GM23248 (cell line): ENCODE results near the gene TMEM131L. TPM values are rescaled to one million over a fixed set of nuclear protein-coding genes. Genes with fewer than 3 reads are reported as not detected.
A peak's percentile ranks its signal among the peaks of the same experiment; 100 is the strongest.

Experiments used
- DNase-seq: peaks from one replicate; pipeline ENCODE4 v3.0.0-alpha.2; 2015
- H2AFZ ChIP-seq: fragments of 200-600 bp; sonication (generic); 2 replicates; pipeline ENCODE4 v1.6.1; 2016; ENCODE audit warnings: antibody characterized with exemption
- H3F3A ChIP-seq: fragments of 200-600 bp; sonication (generic); 2 replicates; pipeline ENCODE4 v1.6.1; 2016; ENCODE audit warnings: mild to moderate bottlenecking, antibody characterized with exemption, mixed run types; ENCODE audit not compliant: insufficient read depth
- H3K27ac ChIP-seq: fragments of 200-600 bp; sonication (generic); 2 replicates; pipeline ENCODE4 v1.5.1; 2016; ENCODE audit warnings: mild to moderate bottlenecking
- H3K27me3 ChIP-seq: fragments of 200-600 bp; sonication (generic); replicated peaks from 2 replicates; pipeline ENCODE4 v1.6.1; 2016; ENCODE audit warnings: mild to moderate bottlenecking; ENCODE audit not compliant: insufficient read depth
- H3K36me3 ChIP-seq: fragments of 200-600 bp; sonication (generic); 2 replicates; pipeline ENCODE4 v1.6.1; 2016; ENCODE audit warnings: low read depth, mild to moderate bottlenecking
- H3K4me1 ChIP-seq: fragments of 200-600 bp; sonication (generic); 2 replicates; pipeline ENCODE4 v1.6.1; 2016; ENCODE audit warnings: mild to moderate bottlenecking; ENCODE audit not compliant: insufficient read depth
- H3K4me2 ChIP-seq: fragments of 200-600 bp; sonication (generic); one replicate; pipeline ENCODE4 v1.6.1; 2016; ENCODE audit warnings: mild to moderate bottlenecking; ENCODE audit not compliant: unreplicated experiment
- H3K4me3 ChIP-seq: fragments of 200-600 bp; sonication (generic); 2 replicates; pipeline ENCODE4 v1.5.1; 2016; ENCODE audit warnings: mild to moderate bottlenecking
- H3K79me2 ChIP-seq: fragments of 200-600 bp; sonication (generic); 2 replicates; pipeline ENCODE4 v1.6.1; 2016; ENCODE audit warnings: mild to moderate bottlenecking; ENCODE audit not compliant: insufficient read depth
- H3K9ac ChIP-seq: fragments of 200-600 bp; sonication (generic); 2 replicates; pipeline ENCODE4 v1.6.1; 2016; ENCODE audit warnings: mild to moderate bottlenecking
- H3K9me2 ChIP-seq: fragments of 200-600 bp; sonication (generic); 2 replicates; pipeline ENCODE4 v1.6.1; 2016; ENCODE audit warnings: mixed run types, mild to moderate bottlenecking, moderate library complexity; ENCODE audit not compliant: insufficient read depth
- H3K9me3 ChIP-seq: fragments of 200-600 bp; sonication (generic); one replicate; pipeline ENCODE4 v1.6.1; 2017; ENCODE audit warnings: low read depth
- H4K20me1 ChIP-seq: fragments of 200-600 bp; sonication (generic); 2 replicates; pipeline ENCODE4 v1.6.0; 2016; ENCODE audit not compliant: insufficient read depth
- EZH2 ChIP-seq: fragments of 200-600 bp; sonication (generic); IDR thresholded peaks from 2 replicates; pipeline ENCODE4 v1.6.1; 2018; ENCODE audit warnings: antibody characterized with exemption, mild to moderate bottlenecking; ENCODE audit not compliant: insufficient read depth, poor library complexity, severe bottlenecking
- EZH2phosphoT487 ChIP-seq: fragments of 200-600 bp; sonication (generic); IDR thresholded peaks from 2 replicates; pipeline ENCODE4 v1.6.1; 2018; ENCODE audit warnings: antibody characterized with exemption, moderate library complexity, mild to moderate bottlenecking, low read depth; ENCODE audit not compliant: insufficient read depth
- WGBS, 2 experiments: methylation state at CpG; one replicate each; pipeline ENCODE4 v1.1.6; 2015 to 2017; ENCODE audit warnings: low lambda C conversion rate in 2 of 2, low coverage in 1 of 2; ENCODE audit errors: missing lambda C conversion rate in 2 of 2; 5-methylcytosine and 5-hydroxymethylcytosine counted together
- in situ Hi-C: fragments of 300-500 bp; cut with MboI; formaldehyde crosslinking; loops from 2 replicates; pipeline ENCODE4 v1.15.0; 2020
- polyA plus RNA-seq: library from polyadenylated mRNA; unstranded; fragments of >200 nt; fragmentation: Nextera tagmentation; extraction: Ambion mirVana; gene quantifications from 2 replicates; pipeline ENCODE4 v1.2.1, GENCODE V29; 2016
- total RNA-seq: library from RNA; depleted of rRNA; stranded (reverse); fragments of >200 nt; shearing (Covaris generic); gene quantifications from 2 replicates; pipeline ENCODE4 v1.2.3, GENCODE V29; 2014

The TMEM131L gene
- total and polyA plus RNA-seq, 2 experiments from 2014 or later = 8.7 to 11.1 TPM

DNA sequence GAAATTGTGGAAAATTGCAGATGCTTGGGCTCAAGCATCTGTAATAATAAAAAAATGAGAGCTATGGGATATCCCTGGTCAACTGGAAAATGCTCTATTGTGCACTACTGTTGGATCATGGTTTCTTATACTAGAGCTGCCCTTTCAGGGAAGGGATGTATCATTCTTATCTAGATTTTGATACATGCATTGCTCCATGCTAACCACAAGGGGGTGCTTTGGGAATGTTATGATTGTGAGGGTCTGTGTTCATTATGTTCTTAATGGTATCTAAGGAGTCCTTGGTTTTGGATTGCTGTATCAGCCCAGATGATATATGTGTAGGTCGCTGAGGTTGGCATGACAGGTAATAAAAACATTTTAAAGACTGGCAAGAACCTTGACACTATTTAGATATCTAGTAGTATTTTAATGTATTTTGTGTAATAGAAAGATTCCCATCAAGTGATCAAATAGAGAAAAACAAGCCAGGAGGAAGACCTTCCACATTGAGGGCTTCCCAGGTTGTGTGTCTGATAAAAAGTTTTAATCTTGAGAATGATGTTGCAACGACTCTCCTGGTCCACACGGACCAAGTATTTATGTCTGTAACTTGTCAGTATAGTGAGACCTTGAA, 168.7 kb downstream of the TMEM131L start:
- in situ Hi-C loops = no loop called here
- peak; percentile 47 for DNase-seq
- Histone ChIP-seq H3K4me1 (no peaks in the 10 kb centered on the region), H3K4me2 (no peak overlapping the region), H4K20me1 (no peaks in the 10 kb centered on the region), H3K9me2 (no peaks in the 10 kb centered on the region), H3F3A (no peaks in the 10 kb centered on the region), H3K9me3 (no peaks in the 10 kb centered on the region), H3K9ac (no peak overlapping the region), H3K4me3 (no peak overlapping the region), H3K27me3 (no peaks in the 10 kb centered on the region), H2AFZ (no peak overlapping the region), H3K79me2 (no peaks in the 10 kb centered on the region), H3K36me3 (peaks cover 9% of the 10 kb centered on the region; the same call in 1 of the 2 replicates), H3K27ac (no peak overlapping the region)
- no peak for TF ChIP-seq EZH2phosphoT487
- no peak for TF ChIP-seq EZH2
- WGBS, 2 experiments = 65 to 77% methylated on average over 3 of the region's 3 CpGs

- Histone ChIP-seq H3K4me2 (no peak overlapping the region), H3K9ac (no peak overlapping the region), H3K4me3 (no peak overlapping the region), H3K79me2 (no peaks in the 10 kb centered on the region), H4K20me1 (no peaks in the 10 kb centered on the region), H3K27me3 (no peaks in the 10 kb centered on the region), H3F3A (no peaks in the 10 kb centered on the region), H3K27ac (no peak overlapping the region), H3K36me3 (peaks cover 7% of the 10 kb centered on the region; the same call in 1 of the 2 replicates), H2AFZ (no peak overlapping the region), H3K9me2 (no peaks in the 10 kb centered on the region), H3K4me1 (no peaks in the 10 kb centered on the region), H3K9me3 (no peaks in the 10 kb centered on the region)
- DNase-seq = no peak
- in situ Hi-C loops = no loop called here
- 74 to 79% methylated on average over 6 of the region's 6 CpGs for WGBS, 2 experiments
- TF ChIP-seq EZH2 (no peak), EZH2phosphoT487 (no peak)
Observed at GRCh38 chr4:153635846-153636245, 169.7 kb downstream of the TMEM131L start.

DNA sequence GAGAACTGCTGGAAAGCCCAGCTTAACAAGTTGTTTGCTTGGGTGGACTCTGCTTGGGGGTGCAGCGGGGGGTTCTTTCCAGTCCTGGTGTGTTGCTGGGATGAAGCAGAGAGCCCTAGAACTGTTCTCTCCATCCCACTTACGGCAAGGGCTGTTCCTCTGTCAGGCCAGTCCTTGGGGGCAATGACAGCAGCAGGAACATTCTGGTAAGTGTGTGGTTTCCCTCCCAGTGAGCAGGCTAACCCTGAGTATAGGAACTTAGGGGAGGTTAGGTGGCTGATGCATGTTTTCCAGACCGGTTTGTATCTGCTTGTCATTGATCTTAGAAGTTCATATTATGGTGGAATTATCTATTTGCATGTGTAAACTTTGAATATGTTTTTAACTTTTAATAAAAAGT, 171.0 kb downstream of the TMEM131L start:
- in situ Hi-C loops = no loop called here
- Histone ChIP-seq H4K20me1 (no peaks in the 10 kb centered on the region), H3K4me2 (no peak overlapping the region), H3K9ac (no peak overlapping the region), H3K79me2 (no peaks in the 10 kb centered on the region), H3K27ac (no peak overlapping the region), H3K36me3 (peaks cover 5% of the 10 kb centered on the region; the same call in 1 of the 2 replicates), H3K4me3 (no peak overlapping the region), H3K9me3 (no peaks in the 10 kb centered on the region), H3K4me1 (no peaks in the 10 kb centered on the region), H3K9me2 (no peaks in the 10 kb centered on the region), H3K27me3 (no peaks in the 10 kb centered on the region), H2AFZ (no peak overlapping the region), H3F3A (no peaks in the 10 kb centered on the region)
- TF ChIP-seq EZH2 (no peak), EZH2phosphoT487 (no peak)
- no peak for DNase-seq
- 72 to 76% methylated on average over 3 of the region's 3 CpGs for WGBS, 2 experiments

GRCh38 chr4:153638011-153638410, 171.9 kb downstream of the TMEM131L start:
- no peak overlapping the region for H3K4me2 ChIP-seq
- TF ChIP-seq EZH2phosphoT487 = no peak
- TF ChIP-seq EZH2 = no peak
- H3K9ac ChIP-seq = no peak overlapping the region
- 83 to 88% methylated on average over 8 of the region's 8 CpGs for WGBS, 2 experiments
- H3K9me3 ChIP-seq = no peaks in the 10 kb centered on the region
- no peaks in the 10 kb centered on the region for H3F3A ChIP-seq
- H3K79me2 ChIP-seq = no peaks in the 10 kb centered on the region
- no peak overlapping the region for H3K27ac ChIP-seq
- H3K4me1 ChIP-seq = no peaks in the 10 kb centered on the region
- H3K27me3 ChIP-seq = no peaks in the 10 kb centered on the region
- no peak overlapping the region for H3K4me3 ChIP-seq
- H3K9me2 ChIP-seq = no peaks in the 10 kb centered on the region
- H4K20me1 ChIP-seq = no peaks in the 10 kb centered on the region
- peaks cover 5% of the 10 kb centered on the region; the same call in 1 of the 2 replicates for H3K36me3 ChIP-seq
- in situ Hi-C loops = no loop called here
- DNase-seq = no peak
- H2AFZ ChIP-seq = no peak overlapping the region
